AG09319 (cell line): ENCODE data around the gene DENND5A.
"Not testable (repeated sequence)": the region's sequence is repeated elsewhere in the genome, so short reads cannot be mapped to it uniquely, and the experiment has no call there.

Source experiments
- DNase-seq: peaks from one replicate; pipeline ENCODE4 v3.0.0-alpha.2; 2010; ENCODE audit warnings: low read depth; ENCODE audit errors: extremely low read depth
- CTCF ChIP-seq: IDR thresholded peaks from 2 replicates; pipeline ENCODE4 v1.5.1; 2011; ENCODE audit warnings: low read depth, mild to moderate bottlenecking, inconsistent platforms, low read length, moderate library complexity

The DENND5A gene

GRCh38 chr11:9222654-9223053, 42.5 kb downstream of the DENND5A start:
- no peak for DNase-seq
- no peak for TF ChIP-seq CTCF

GRCh38 chr11:9220853-9221252, 44.3 kb downstream of the DENND5A start:
- DNase-seq, result not testable (repeated sequence)

GRCh38 chr11:9219572-9219971, 45.6 kb downstream of the DENND5A start:
- peak; percentile 74 for DNase-seq
- TF ChIP-seq CTCF, result no peak

- DNase-seq, result peak; percentile 52
- no peak for TF ChIP-seq CTCF
Observed at GRCh38 chr11:9219115-9219514, 46.0 kb downstream of the DENND5A start.

GRCh38 chr11:9214765-9215164, 50.4 kb downstream of the DENND5A start:
- DNase-seq, result no peak
- no peak for TF ChIP-seq CTCF

GRCh38 chr11:9211322-9211721, 53.8 kb downstream of the DENND5A start:
- no peak for DNase-seq
- no peak for TF ChIP-seq CTCF

- DNase-seq, result no peak
Observed at GRCh38 chr11:9210922-9211320, 54.2 kb downstream of the DENND5A start.

More at GRCh38 chr11:9210922-9211320, 54.2 kb downstream of the DENND5A start:
- no peak for TF ChIP-seq CTCF
